IMR-90 (cell line): ENCODE measurements around the gene THEM5. TPM values are rescaled to one million over a fixed set of nuclear protein-coding genes. Genes with fewer than 3 reads are reported as not detected.

Experiments used
- ATAC-seq: fragments of 200-7000 bp; cut with Tn5 transposase; 2 replicates; pipeline ENCODE4 v1.9.1; 2020; ENCODE audit warnings: low read depth, mild to moderate bottlenecking, moderate library complexity
- BruUV-seq: library from RNA; stranded (reverse); fragments of 400-500 nt; replicated peaks from 2 replicates; lab custom pipeline; 2021; lab: Mats Ljungman, UMichigan
- CTCF ChIA-PET: fragments of 300-600 bp; formaldehyde crosslinking; extraction: SDS; loops from one replicate; lab custom pipeline; 2021; ENCODE audit warnings: antibody characterized with exemption; lab: Yijun Ruan, JAX
- POLR2A ChIA-PET: fragments of 300-600 bp; sonication (Branson Sonifier 250); formaldehyde crosslinking; loops from one replicate; lab custom pipeline; 2022; ENCODE audit warnings: antibody characterized with exemption; ENCODE audit not compliant: unreplicated experiment; lab: Charles Lee
- DNase-seq: peaks from one replicate; pipeline ENCODE4 v3.0.0; 2013
- H2AFZ ChIP-seq: replicated peaks from 2 replicates; pipeline ENCODE3; 2013; ENCODE audit warnings: low read length, mild to moderate bottlenecking; ENCODE audit not compliant: poor library complexity
- H2AK5ac ChIP-seq: 2 replicates; pipeline ENCODE4 v1.6.1; 2013; ENCODE audit warnings: low read depth, low read length, inconsistent platforms
- H2AK9ac ChIP-seq: replicated peaks from 2 replicates; pipeline ENCODE3; 2013; ENCODE audit warnings: mild to moderate bottlenecking, low read depth, low read length, moderate library complexity; ENCODE audit not compliant: poor library complexity
- H2BK120ac ChIP-seq: 2 replicates; pipeline ENCODE4 v1.6.1; 2013; ENCODE audit warnings: low read depth, low read length, inconsistent platforms
- H2BK15ac ChIP-seq: 3 replicates; pipeline ENCODE4 v1.6.1; 2013; ENCODE audit warnings: low read depth, low read length, inconsistent platforms
- H2BK20ac ChIP-seq: 2 replicates; pipeline ENCODE4 v1.6.1; 2013; ENCODE audit warnings: low read depth, mild to moderate bottlenecking, inconsistent platforms, low read length, moderate library complexity
- H2BK5ac ChIP-seq: 2 replicates; pipeline ENCODE4 v1.6.1; 2013; ENCODE audit warnings: mild to moderate bottlenecking, low read depth, low read length, inconsistent platforms; ENCODE audit not compliant: poor library complexity, severe bottlenecking
- H3K14ac ChIP-seq: replicated peaks from 2 replicates; pipeline ENCODE4 v1.6.1; 2013; ENCODE audit warnings: low read depth, low read length, inconsistent platforms
- H3K18ac ChIP-seq: 2 replicates; pipeline ENCODE4 v1.6.1; 2013; ENCODE audit warnings: low read depth, low read length, control low read depth
- H3K23ac ChIP-seq: 2 replicates; pipeline ENCODE4 v1.6.1; 2013; ENCODE audit warnings: low read depth, low read length, inconsistent platforms
- H3K27ac ChIP-seq: 2 replicates; pipeline ENCODE4 v1.5.1; 2013; ENCODE audit warnings: mild to moderate bottlenecking, control low read depth, low read length; ENCODE audit not compliant: insufficient read depth
- H3K27me3 ChIP-seq: 2 replicates; pipeline ENCODE4 v1.6.1; 2013; ENCODE audit warnings: low read length; ENCODE audit not compliant: control insufficient read depth, insufficient read depth
- H3K36me3 ChIP-seq: 2 replicates; pipeline ENCODE4 v1.6.1; 2013; ENCODE audit warnings: low read length, mixed read lengths; ENCODE audit not compliant: control insufficient read depth, insufficient read depth
- H3K4ac ChIP-seq: 2 replicates; pipeline ENCODE4 v1.6.1; 2013; ENCODE audit warnings: low read depth, low read length, inconsistent platforms
- H3K4me1 ChIP-seq: 2 replicates; pipeline ENCODE4 v1.6.1; 2013; ENCODE audit warnings: low read length, mixed read lengths; ENCODE audit not compliant: control insufficient read depth, insufficient read depth
- H3K4me2 ChIP-seq: 2 replicates; pipeline ENCODE4 v1.6.1; 2013; ENCODE audit warnings: low read depth, mild to moderate bottlenecking, control low read depth, low read length, moderate library complexity
- H3K4me3 ChIP-seq: 2 replicates; pipeline ENCODE4 v1.5.1; 2013; ENCODE audit warnings: low read depth, mild to moderate bottlenecking, control low read depth, low read length, moderate library complexity; ENCODE audit not compliant: insufficient read depth
- H3K56ac ChIP-seq: 2 replicates; pipeline ENCODE4 v1.6.1; 2013; ENCODE audit warnings: low read length, inconsistent platforms; ENCODE audit not compliant: insufficient read depth; ENCODE audit errors: extremely low read depth
- H3K79me1 ChIP-seq, 2 experiments: 2 replicates each; pipeline ENCODE4 v1.6.1; 2013; ENCODE audit warnings: low read length in 2 of 2, inconsistent platforms in 1 of 2, low read depth in 1 of 2
- H3K9ac ChIP-seq: 2 replicates; pipeline ENCODE4 v1.6.1; 2013; ENCODE audit warnings: low read depth, low read length, control low read depth
- H3K9me1 ChIP-seq: 2 replicates; pipeline ENCODE4 v1.6.1; 2013; ENCODE audit warnings: low read length, inconsistent platforms; ENCODE audit not compliant: insufficient read depth
- H3K9me3 ChIP-seq: 2 replicates; pipeline ENCODE4 v1.6.1; 2013; ENCODE audit warnings: low read length; ENCODE audit not compliant: control insufficient read depth, insufficient read depth
- H4K20me1 ChIP-seq: 2 replicates; pipeline ENCODE4 v1.6.1; 2013; ENCODE audit warnings: low read length, inconsistent platforms; ENCODE audit not compliant: insufficient read depth
- H4K5ac ChIP-seq: 2 replicates; pipeline ENCODE4 v1.6.1; 2013; ENCODE audit warnings: mild to moderate bottlenecking, low read depth, low read length, control low read depth
- H4K8ac ChIP-seq, 2 experiments: 2 replicates each; pipeline ENCODE4 v1.6.1; 2013; ENCODE audit warnings: low read depth in 2 of 2, low read length in 2 of 2, control low read depth in 1 of 2, inconsistent platforms in 1 of 2
- H4K91ac ChIP-seq: 2 replicates; pipeline ENCODE4 v1.6.1; 2013; ENCODE audit warnings: low read depth, low read length, inconsistent platforms; ENCODE audit not compliant: insufficient read depth
- BHLHE40 ChIP-seq: fragments of 150-350 bp; IDR thresholded peaks from 2 replicates; pipeline ENCODE4 v1.6.1; 2016; ENCODE audit warnings: mild to moderate bottlenecking, low read depth, low read length
- CEBPB ChIP-seq: IDR thresholded peaks from 2 replicates; pipeline ENCODE4 v1.6.1; 2012; ENCODE audit warnings: low read depth, low read length, improper control_type of control experiment
- CHD1 ChIP-seq: IDR thresholded peaks from 2 replicates; pipeline ENCODE4 v1.6.1; 2012; ENCODE audit warnings: low read depth, low read length, improper control_type of control experiment
- CTCF ChIP-seq: conservative IDR thresholded peaks from 2 replicates; pipeline ENCODE4 v1.5.1; 2012; ENCODE audit warnings: mild to moderate bottlenecking, low read depth, low read length, improper control_type of control experiment
- FOS ChIP-seq: fragments of 150-350 bp; IDR thresholded peaks from 2 replicates; pipeline ENCODE4 v1.6.1; 2016; ENCODE audit warnings: low read depth, low read length
- MAFK ChIP-seq: IDR thresholded peaks from 2 replicates; pipeline ENCODE4 v1.6.1; 2012; ENCODE audit warnings: low read depth, low read length, improper control_type of control experiment
- MAZ ChIP-seq: IDR thresholded peaks from 2 replicates; pipeline ENCODE4 v1.6.1; 2012; ENCODE audit warnings: low read depth, mild to moderate bottlenecking, low read length, improper control_type of control experiment, moderate library complexity, borderline replicate concordance
- MXI1 ChIP-seq: IDR thresholded peaks from 2 replicates; pipeline ENCODE4 v1.6.1; 2012; ENCODE audit warnings: low read depth, mild to moderate bottlenecking, low read length, moderate library complexity, borderline replicate concordance
- NFE2L2 ChIP-seq: fragments of 150-350 bp; IDR thresholded peaks from 2 replicates; pipeline ENCODE4 v1.6.1; 2016; ENCODE audit warnings: low read depth, mild to moderate bottlenecking, low read length
- POLR2A ChIP-seq: IDR thresholded peaks from 2 replicates; pipeline ENCODE4 v1.6.1; 2012; ENCODE audit warnings: mild to moderate bottlenecking, low read depth, low read length
- RAD21 ChIP-seq: IDR thresholded peaks from 2 replicates; pipeline ENCODE4 v1.6.1; 2012; ENCODE audit warnings: low read length, improper control_type of control experiment
- RCOR1 ChIP-seq: IDR thresholded peaks from 2 replicates; pipeline ENCODE4 v1.6.1; 2012; ENCODE audit warnings: mild to moderate bottlenecking, low read length, improper control_type of control experiment; ENCODE audit not compliant: insufficient replicate concordance
- RFX5 ChIP-seq: IDR thresholded peaks from 2 replicates; pipeline ENCODE4 v1.8.0; 2012; ENCODE audit warnings: low read depth, mild to moderate bottlenecking, low read length, moderate library complexity
- SMC3 ChIP-seq: fragments of 150-350 bp; IDR thresholded peaks from 2 replicates; pipeline ENCODE4 v1.6.1; 2016; ENCODE audit warnings: low read depth, mild to moderate bottlenecking, antibody characterized with exemption, low read length, moderate library complexity
- WGBS, 2 experiments: methylation state at CpG; one replicate each; pipeline versions ENCODE4 v1.1.5 to v1.1.7; 2013; ENCODE audit warnings: missing lambda C conversion rate in 2 of 2; ENCODE audit not compliant: insufficient read length in 1 of 2; ENCODE audit errors: extremely low coverage in 2 of 2; 5-methylcytosine and 5-hydroxymethylcytosine counted together
- dilution Hi-C: fragments of 300-500 bp; cut with HindIII; formaldehyde crosslinking; loops from one replicate; pipeline ENCODE4 v1.14.3; 2018; ENCODE audit warnings: low sequenced_read_pairs; ENCODE audit not compliant: unreplicated experiment
- in situ Hi-C: fragments of 300-500 bp; cut with MboI; formaldehyde crosslinking; loops from 3 replicates; pipeline ENCODE4 v1.14.3; 2019; ENCODE audit warnings: low sequenced_read_pairs, inconsistent platforms, mixed read lengths
- intact Hi-C: fragments of 100-400 bp; cut with micrococcal nuclease; formaldehyde crosslinking; loops from 2 replicates; pipeline ENCODE4 v1.10.0; 2022
- polyA plus RNA-seq, 3 experiments: library from polyadenylated mRNA; depleted of rRNA; stranded (reverse); fragments of >200 nt; gene quantifications; 2 replicates each; pipeline ENCODE4 v1.2.3, GENCODE V29; 2012; ENCODE audit warnings: low replicate concordance in 1 of 3
- total RNA-seq: library from RNA; depleted of rRNA; stranded (reverse); fragments of >200 nt; gene quantifications from 2 replicates; pipeline ENCODE4 v1.2.3, GENCODE V29; 2012
- TF ChIP-seq, protein P1 (sequence below): fragments of 150-350 bp; IDR thresholded peaks from 2 replicates; pipeline ENCODE4 v1.6.1; 2016; ENCODE audit warnings: low read depth, mild to moderate bottlenecking, low read length, moderate library complexity, borderline replicate concordance
- TF ChIP-seq, protein P2 (sequence below): fragments of 150-350 bp; IDR thresholded peaks from 2 replicates; pipeline ENCODE4 v1.6.1; 2017; ENCODE audit warnings: mild to moderate bottlenecking, antibody characterized with exemption, low read length, low read depth

Gene THEM5
- total and polyA plus RNA-seq, 2 of the 4 experiments (the other 2 are of a cell fraction), result not detected

DNA sequence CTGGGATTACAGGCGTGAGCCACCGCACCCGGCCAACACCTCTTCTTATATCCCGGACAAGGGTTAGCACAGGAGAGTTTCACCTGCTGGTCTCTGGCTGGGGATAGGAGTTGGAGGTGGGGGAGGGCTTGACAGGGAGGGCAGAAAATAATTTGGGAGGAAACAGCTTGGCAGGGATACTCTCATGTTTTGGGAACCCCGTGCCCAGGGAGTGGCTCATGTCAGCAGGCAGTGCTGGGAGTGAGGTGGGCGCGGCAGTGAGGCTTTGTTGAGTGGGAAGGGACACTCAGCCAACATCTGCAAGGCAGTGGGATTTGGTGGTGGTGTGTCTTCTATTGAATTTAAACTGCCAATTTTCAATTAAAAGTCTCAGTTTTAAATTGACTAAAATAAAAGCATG, 1.1 kb upstream of the THEM5 start:
- Histone ChIP-seq H3K23ac (no peak overlapping the region), H3K9me3 (no peaks in the 10 kb centered on the region), H2AK5ac (no peak overlapping the region), H2BK20ac (no peak overlapping the region), H2AFZ (no peak overlapping the region), H4K8ac (no peak overlapping the region), H2BK5ac (no peak overlapping the region), H3K9me1 (no peaks in the 10 kb centered on the region; the same call in 1 of the 2 replicates), H4K5ac (no peak overlapping the region), H3K27me3 (peaks cover 39% of the 10 kb centered on the region), H4K91ac (no peak overlapping the region), H3K18ac (no peak overlapping the region), H3K4me3 (no peak overlapping the region), H2BK120ac (no peak overlapping the region), H2AK9ac (no peak overlapping the region), H3K14ac (no peak overlapping the region), H3K4me2 (no peak overlapping the region), H3K27ac (no peak overlapping the region), H3K4me1 (peaks cover 1% of the 10 kb centered on the region; the same call in 1 of the 2 replicates), H3K56ac (no peak overlapping the region), H2BK15ac (no peak overlapping the region), H3K4ac (no peak overlapping the region), H3K9ac (no peak overlapping the region), H3K36me3 (no peaks in the 10 kb centered on the region), H4K20me1 (no peaks in the 10 kb centered on the region), H3K79me1 (no peaks in the 10 kb centered on the region)
- no peak for DNase-seq
- TF ChIP-seq MAFK, result no peak
- no peak for TF ChIP-seq FOS
- no peak for TF ChIP-seq BHLHE40
- no peak for TF ChIP-seq RFX5
- TF ChIP-seq CEBPB, result no peak
- no peak for TF ChIP-seq MXI1
- TF ChIP-seq RAD21, result no peak
- TF ChIP-seq, protein P1, sequence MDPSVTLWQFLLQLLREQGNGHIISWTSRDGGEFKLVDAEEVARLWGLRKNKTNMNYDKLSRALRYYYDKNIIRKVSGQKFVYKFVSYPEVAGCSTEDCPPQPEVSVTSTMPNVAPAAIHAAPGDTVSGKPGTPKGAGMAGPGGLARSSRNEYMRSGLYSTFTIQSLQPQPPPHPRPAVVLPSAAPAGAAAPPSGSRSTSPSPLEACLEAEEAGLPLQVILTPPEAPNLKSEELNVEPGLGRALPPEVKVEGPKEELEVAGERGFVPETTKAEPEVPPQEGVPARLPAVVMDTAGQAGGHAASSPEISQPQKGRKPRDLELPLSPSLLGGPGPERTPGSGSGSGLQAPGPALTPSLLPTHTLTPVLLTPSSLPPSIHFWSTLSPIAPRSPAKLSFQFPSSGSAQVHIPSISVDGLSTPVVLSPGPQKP, result no peak
- TF ChIP-seq, protein P2, sequence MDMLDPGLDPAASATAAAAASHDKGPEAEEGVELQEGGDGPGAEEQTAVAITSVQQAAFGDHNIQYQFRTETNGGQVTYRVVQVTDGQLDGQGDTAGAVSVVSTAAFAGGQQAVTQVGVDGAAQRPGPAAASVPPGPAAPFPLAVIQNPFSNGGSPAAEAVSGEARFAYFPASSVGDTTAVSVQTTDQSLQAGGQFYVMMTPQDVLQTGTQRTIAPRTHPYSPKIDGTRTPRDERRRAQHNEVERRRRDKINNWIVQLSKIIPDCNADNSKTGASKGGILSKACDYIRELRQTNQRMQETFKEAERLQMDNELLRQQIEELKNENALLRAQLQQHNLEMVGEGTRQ, result no peak
- no peak for TF ChIP-seq MAZ
- no peak for TF ChIP-seq POLR2A
- no peak for TF ChIP-seq SMC3
- no peak for TF ChIP-seq RCOR1
- TF ChIP-seq NFE2L2, result no peak
- no peak for TF ChIP-seq CHD1
- no peak for TF ChIP-seq CTCF
- in situ Hi-C loops (no loop called here), intact Hi-C loops (no loop called here), dilution Hi-C loops (no loop called here)
- ChIA-PET CTCF (no interaction called here), POLR2A (no interaction called here)
- WGBS, 2 experiments, result no CpG with 5 or more reads among the region's 7 CpGs
- no TSS peak for BruUV-seq
- no peak for ATAC-seq
